Measurements from ENCODE around the gene TMX1.

DNA sequence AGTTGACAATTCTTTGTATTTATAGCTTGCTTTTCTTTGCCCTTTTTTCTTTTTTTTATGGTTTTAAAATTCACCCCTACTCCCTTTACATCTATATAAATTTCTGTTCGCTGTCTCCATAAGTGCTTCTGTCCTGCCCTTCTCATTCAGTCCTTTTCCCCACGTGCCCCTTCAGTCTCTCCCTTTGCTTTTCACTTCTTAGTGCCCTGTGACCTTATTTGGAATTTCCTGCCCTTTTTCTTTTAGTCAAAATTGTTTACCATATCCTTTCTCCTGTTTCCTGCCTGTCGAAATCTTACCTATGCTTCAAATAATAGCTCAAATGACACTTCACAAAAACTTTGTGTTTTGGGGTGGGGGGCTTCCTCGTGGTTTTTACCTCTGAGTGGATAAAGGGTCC lies 6.0 kb downstream of the TMX1 start:
- TF ChIP-seq, protein P1, sequence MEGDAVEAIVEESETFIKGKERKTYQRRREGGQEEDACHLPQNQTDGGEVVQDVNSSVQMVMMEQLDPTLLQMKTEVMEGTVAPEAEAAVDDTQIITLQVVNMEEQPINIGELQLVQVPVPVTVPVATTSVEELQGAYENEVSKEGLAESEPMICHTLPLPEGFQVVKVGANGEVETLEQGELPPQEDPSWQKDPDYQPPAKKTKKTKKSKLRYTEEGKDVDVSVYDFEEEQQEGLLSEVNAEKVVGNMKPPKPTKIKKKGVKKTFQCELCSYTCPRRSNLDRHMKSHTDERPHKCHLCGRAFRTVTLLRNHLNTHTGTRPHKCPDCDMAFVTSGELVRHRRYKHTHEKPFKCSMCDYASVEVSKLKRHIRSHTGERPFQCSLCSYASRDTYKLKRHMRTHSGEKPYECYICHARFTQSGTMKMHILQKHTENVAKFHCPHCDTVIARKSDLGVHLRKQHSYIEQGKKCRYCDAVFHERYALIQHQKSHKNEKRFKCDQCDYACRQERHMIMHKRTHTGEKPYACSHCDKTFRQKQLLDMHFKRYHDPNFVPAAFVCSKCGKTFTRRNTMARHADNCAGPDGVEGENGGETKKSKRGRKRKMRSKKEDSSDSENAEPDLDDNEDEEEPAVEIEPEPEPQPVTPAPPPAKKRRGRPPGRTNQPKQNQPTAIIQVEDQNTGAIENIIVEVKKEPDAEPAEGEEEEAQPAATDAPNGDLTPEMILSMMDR (IDR thresholded peaks at IDR 0.05): no peak
- no peak for TF ChIP-seq POLR2A (IDR thresholded peaks at IDR 0.05)
